Neural cell (in vitro differentiated cells): ENCODE data around the gene NF1. TPM values are rescaled to one million over a fixed set of nuclear protein-coding genes. Genes with fewer than 3 reads are reported as not detected.

ENCODE experiments used
- H2AFZ ChIP-seq: fragments of 200-600, 300-800 bp; sonication (generic), shearing (Covaris generic); 2 replicates; pipeline ENCODE4 v1.6.0; 2014; ENCODE audit warnings: low read depth, mild to moderate bottlenecking, antibody characterized with exemption, low read length, moderate library complexity
- H3F3A ChIP-seq: fragments of 200-600 bp; shearing (Covaris generic); 2 replicates; pipeline ENCODE4 v1.6.1; 2016; ENCODE audit warnings: mild to moderate bottlenecking, moderate library complexity, mixed read lengths, antibody characterized with exemption, low read length; ENCODE audit not compliant: insufficient read depth, poor library complexity, severe bottlenecking
- H3K27ac ChIP-seq: fragments of 200-600, 300-800 bp; sonication (generic), shearing (Covaris generic); 2 replicates; pipeline ENCODE4 v1.5.1; 2014; ENCODE audit warnings: mild to moderate bottlenecking, low read length, moderate library complexity
- H3K27me3 ChIP-seq: fragments of 300-800, 200-600 bp; sonication (generic), shearing (Covaris generic); 2 replicates; pipeline ENCODE4 v1.6.0; 2014; ENCODE audit warnings: mild to moderate bottlenecking, low read depth, low read length, moderate library complexity; ENCODE audit not compliant: insufficient read depth
- H3K36me3 ChIP-seq: fragments of 300-800, 200-600 bp; sonication (generic), shearing (Covaris generic); 2 replicates; pipeline ENCODE4 v1.5.1; 2014; ENCODE audit warnings: mild to moderate bottlenecking, antibody characterized with exemption, low read length, moderate library complexity; ENCODE audit not compliant: insufficient read depth
- H3K4me2 ChIP-seq: fragments of 300-800, 200-600 bp; sonication (generic), shearing (Covaris generic); 2 replicates; pipeline ENCODE4 v1.6.0; 2014; ENCODE audit warnings: mild to moderate bottlenecking, low read length
- H3K4me3 ChIP-seq: fragments of 300-800, 200-600 bp; sonication (generic), shearing (Covaris generic); 2 replicates; pipeline ENCODE4 v1.5.1; 2014; ENCODE audit warnings: mild to moderate bottlenecking, low read length, moderate library complexity
- H3K79me2 ChIP-seq: fragments of 200-600 bp; shearing (Covaris generic); replicated peaks from 2 replicates; pipeline ENCODE4 v1.6.0; 2014; ENCODE audit warnings: mild to moderate bottlenecking, low read length, moderate library complexity; ENCODE audit not compliant: insufficient read depth
- H3K9ac ChIP-seq: fragments of 300-800, 200-600 bp; sonication (generic), shearing (Covaris generic); 2 replicates; pipeline ENCODE4 v1.6.1; 2016; ENCODE audit warnings: mild to moderate bottlenecking, low read length, mixed read lengths
- H3K9me2 ChIP-seq: fragments of 200-600 bp; shearing (Covaris generic); 2 replicates; pipeline ENCODE4 v1.6.1; 2016; ENCODE audit warnings: mild to moderate bottlenecking, low read length, mixed read lengths; ENCODE audit not compliant: insufficient read depth
- H3K9me3 ChIP-seq: fragments of 200-600, 300-800 bp; sonication (generic), shearing (Covaris generic); 2 replicates; pipeline ENCODE4 v1.6.1; 2016; ENCODE audit warnings: mild to moderate bottlenecking, mixed run types, low read length, moderate library complexity, mixed read lengths
- H4K20me1 ChIP-seq: fragments of 200-600 bp; shearing (Covaris generic); 2 replicates; pipeline ENCODE4 v1.6.1; 2016; ENCODE audit warnings: mild to moderate bottlenecking, mixed run types; ENCODE audit not compliant: insufficient read depth
- EP300 ChIP-seq: fragments of 450-650 bp; conservative IDR thresholded peaks from 2 replicates; pipeline ENCODE4 v1.6.1; 2014; ENCODE audit warnings: antibody characterized with exemption, mild to moderate bottlenecking, moderate library complexity; ENCODE audit not compliant: poor library complexity, severe bottlenecking
- EZH2 ChIP-seq: fragments of 200-600, 300-800 bp; shearing (Covaris generic), sonication (generic); IDR thresholded peaks from 2 replicates; pipeline ENCODE4 v1.6.1; 2014; ENCODE audit warnings: antibody characterized with exemption, low read length, borderline replicate concordance, mild to moderate bottlenecking; ENCODE audit not compliant: insufficient read depth, poor library complexity, severe bottlenecking
- MXI1 ChIP-seq: fragments of 450-650 bp; conservative IDR thresholded peaks from 2 replicates; pipeline ENCODE4 v1.6.1; 2014; ENCODE audit warnings: antibody characterized with exemption, mild to moderate bottlenecking; ENCODE audit not compliant: poor library complexity, severe bottlenecking
- POLR2AphosphoS5 ChIP-seq: IDR thresholded peaks from 2 replicates; pipeline ENCODE4 v1.6.1; 2012
- RAD21 ChIP-seq: fragments of 450-650 bp; conservative IDR thresholded peaks from 2 replicates; pipeline ENCODE4 v1.6.1; 2014; ENCODE audit warnings: antibody characterized with exemption, mild to moderate bottlenecking, moderate library complexity
- SMC3 ChIP-seq: fragments of 450-650 bp; conservative IDR thresholded peaks from 2 replicates; pipeline ENCODE4 v1.6.1; 2014; ENCODE audit warnings: antibody characterized with exemption, mild to moderate bottlenecking, moderate library complexity; ENCODE audit not compliant: poor library complexity
- TAF1 ChIP-seq: IDR thresholded peaks from 2 replicates; pipeline ENCODE4 v1.6.1; 2012; ENCODE audit warnings: low read depth
- polyA plus RNA-seq: library from polyadenylated mRNA; depleted of rRNA; stranded (reverse); fragments of >200 nt; gene quantifications from 2 replicates; pipeline ENCODE4 v1.2.3, GENCODE V29; 2014
- TF ChIP-seq, protein P1 (sequence below): IDR thresholded peaks from 2 replicates; pipeline ENCODE4 v1.6.1; 2012; ENCODE audit warnings: borderline replicate concordance
- TF ChIP-seq, protein P2 (sequence below): fragments of 450-650 bp; IDR thresholded peaks from 2 replicates; pipeline ENCODE4 v1.5.1; 2014; ENCODE audit warnings: antibody characterized with exemption, mild to moderate bottlenecking, moderate library complexity; ENCODE audit not compliant: poor library complexity, severe bottlenecking

Gene NF1
- polyA plus RNA-seq, 1 donor from 2014 or later = 22.4 TPM

DNA sequence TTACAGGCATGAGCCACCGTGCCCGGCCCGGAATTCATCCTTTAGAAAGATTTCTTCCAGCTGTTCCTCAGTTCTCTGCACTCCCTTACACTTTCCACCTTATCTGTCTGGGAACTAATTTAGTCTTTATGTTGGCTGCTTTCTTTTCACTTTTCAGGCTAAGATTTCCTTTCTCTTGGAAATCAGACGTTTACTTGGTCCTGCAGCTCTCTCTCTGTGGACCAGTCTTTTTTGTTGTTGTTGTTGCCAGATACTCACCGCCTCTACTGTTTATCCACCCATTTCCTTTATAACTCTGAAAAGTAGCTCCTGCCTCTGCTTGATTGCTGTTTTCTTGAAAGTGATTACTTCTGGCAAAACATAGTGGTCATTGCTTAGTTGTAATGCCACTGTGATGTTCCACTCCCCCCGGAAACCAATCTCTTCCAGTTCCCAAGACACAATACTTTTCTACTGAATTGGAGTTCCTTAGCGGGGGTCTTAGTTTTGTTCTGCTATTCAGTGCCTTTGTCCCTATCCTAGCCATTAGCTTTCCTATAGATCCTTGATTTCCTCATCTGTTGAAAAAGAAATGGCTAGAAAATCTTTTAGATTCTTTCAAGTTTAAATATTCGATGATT lies 6.2 kb downstream of the NF1 start:
- H3K4me2 ChIP-seq = no peak overlapping the region
- peaks cover 5% of the 10 kb centered on the region for H3F3A ChIP-seq
- no peak for TF ChIP-seq EZH2
- no peak for TF ChIP-seq MXI1
- TF ChIP-seq TAF1 = no peak
- TF ChIP-seq, protein P1, sequence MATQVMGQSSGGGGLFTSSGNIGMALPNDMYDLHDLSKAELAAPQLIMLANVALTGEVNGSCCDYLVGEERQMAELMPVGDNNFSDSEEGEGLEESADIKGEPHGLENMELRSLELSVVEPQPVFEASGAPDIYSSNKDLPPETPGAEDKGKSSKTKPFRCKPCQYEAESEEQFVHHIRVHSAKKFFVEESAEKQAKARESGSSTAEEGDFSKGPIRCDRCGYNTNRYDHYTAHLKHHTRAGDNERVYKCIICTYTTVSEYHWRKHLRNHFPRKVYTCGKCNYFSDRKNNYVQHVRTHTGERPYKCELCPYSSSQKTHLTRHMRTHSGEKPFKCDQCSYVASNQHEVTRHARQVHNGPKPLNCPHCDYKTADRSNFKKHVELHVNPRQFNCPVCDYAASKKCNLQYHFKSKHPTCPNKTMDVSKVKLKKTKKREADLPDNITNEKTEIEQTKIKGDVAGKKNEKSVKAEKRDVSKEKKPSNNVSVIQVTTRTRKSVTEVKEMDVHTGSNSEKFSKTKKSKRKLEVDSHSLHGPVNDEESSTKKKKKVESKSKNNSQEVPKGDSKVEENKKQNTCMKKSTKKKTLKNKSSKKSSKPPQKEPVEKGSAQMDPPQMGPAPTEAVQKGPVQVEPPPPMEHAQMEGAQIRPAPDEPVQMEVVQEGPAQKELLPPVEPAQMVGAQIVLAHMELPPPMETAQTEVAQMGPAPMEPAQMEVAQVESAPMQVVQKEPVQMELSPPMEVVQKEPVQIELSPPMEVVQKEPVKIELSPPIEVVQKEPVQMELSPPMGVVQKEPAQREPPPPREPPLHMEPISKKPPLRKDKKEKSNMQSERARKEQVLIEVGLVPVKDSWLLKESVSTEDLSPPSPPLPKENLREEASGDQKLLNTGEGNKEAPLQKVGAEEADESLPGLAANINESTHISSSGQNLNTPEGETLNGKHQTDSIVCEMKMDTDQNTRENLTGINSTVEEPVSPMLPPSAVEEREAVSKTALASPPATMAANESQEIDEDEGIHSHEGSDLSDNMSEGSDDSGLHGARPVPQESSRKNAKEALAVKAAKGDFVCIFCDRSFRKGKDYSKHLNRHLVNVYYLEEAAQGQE = no peak
- TF ChIP-seq RAD21 = no peak
- no peak overlapping the region for H3K27ac ChIP-seq
- H3K79me2 ChIP-seq = peaks cover 85% of the 10 kb centered on the region
- no peaks in the 10 kb centered on the region for H3K9me3 ChIP-seq
- H3K9me2 ChIP-seq = no peaks in the 10 kb centered on the region
- no peak overlapping the region for H2AFZ ChIP-seq
- H3K27me3 ChIP-seq = no peaks in the 10 kb centered on the region
- H3K4me3 ChIP-seq = no peak overlapping the region
- H3K9ac ChIP-seq = no peak overlapping the region
- H4K20me1 ChIP-seq = peaks cover 4% of the 10 kb centered on the region
- no peaks in the 10 kb centered on the region for H3K36me3 ChIP-seq

- Histone ChIP-seq H2AFZ (no peak overlapping the region), H3K4me3 (no peak overlapping the region), H3K9me3 (no peaks in the 10 kb centered on the region), H4K20me1 (peaks cover 4% of the 10 kb centered on the region), H3K9ac (no peak overlapping the region), H3K79me2 (peaks cover 87% of the 10 kb centered on the region), H3K27ac (no peak overlapping the region), H3K4me2 (no peak overlapping the region), H3K9me2 (no peaks in the 10 kb centered on the region), H3K27me3 (no peaks in the 10 kb centered on the region), H3K36me3 (no peaks in the 10 kb centered on the region), H3F3A (no peaks in the 10 kb centered on the region)
- TF ChIP-seq SMC3 = no peak
- TF ChIP-seq, protein P1 = no peak
- TF ChIP-seq MXI1 = no peak
- no peak for TF ChIP-seq EP300
- TF ChIP-seq EZH2 = no peak
- TF ChIP-seq POLR2AphosphoS5 = no peak
- no peak for TF ChIP-seq RAD21
- TF ChIP-seq, protein P2, sequence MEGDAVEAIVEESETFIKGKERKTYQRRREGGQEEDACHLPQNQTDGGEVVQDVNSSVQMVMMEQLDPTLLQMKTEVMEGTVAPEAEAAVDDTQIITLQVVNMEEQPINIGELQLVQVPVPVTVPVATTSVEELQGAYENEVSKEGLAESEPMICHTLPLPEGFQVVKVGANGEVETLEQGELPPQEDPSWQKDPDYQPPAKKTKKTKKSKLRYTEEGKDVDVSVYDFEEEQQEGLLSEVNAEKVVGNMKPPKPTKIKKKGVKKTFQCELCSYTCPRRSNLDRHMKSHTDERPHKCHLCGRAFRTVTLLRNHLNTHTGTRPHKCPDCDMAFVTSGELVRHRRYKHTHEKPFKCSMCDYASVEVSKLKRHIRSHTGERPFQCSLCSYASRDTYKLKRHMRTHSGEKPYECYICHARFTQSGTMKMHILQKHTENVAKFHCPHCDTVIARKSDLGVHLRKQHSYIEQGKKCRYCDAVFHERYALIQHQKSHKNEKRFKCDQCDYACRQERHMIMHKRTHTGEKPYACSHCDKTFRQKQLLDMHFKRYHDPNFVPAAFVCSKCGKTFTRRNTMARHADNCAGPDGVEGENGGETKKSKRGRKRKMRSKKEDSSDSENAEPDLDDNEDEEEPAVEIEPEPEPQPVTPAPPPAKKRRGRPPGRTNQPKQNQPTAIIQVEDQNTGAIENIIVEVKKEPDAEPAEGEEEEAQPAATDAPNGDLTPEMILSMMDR = no peak
- TF ChIP-seq TAF1 = no peak
Observed at GRCh38 chr17:31101943-31102342, 7.2 kb downstream of the NF1 start.
